Activated CD8-positive, alpha-beta memory T cell treated with anti-CD3 and anti-CD28 coated beads, Interleukin-2, amount 10 ng/mL, durations not matched to agents 7 days and 5 days (primary cell): ENCODE results near the gene COL6A2. TPM values are rescaled to one million over a fixed set of nuclear protein-coding genes. Genes with fewer than 3 reads are reported as not detected.
"Not testable (repeated sequence)": the region's sequence is repeated elsewhere in the genome, so short reads cannot be mapped to it uniquely, and the experiment has no call there.

ENCODE experiments used
- ATAC-seq: fragments of 150-1000 bp; cut with Tn5 transposase; one replicate; pipeline ENCODE4 v1.10.0; 2021; ENCODE audit warnings: moderate library complexity
- CTCF ChIA-PET: fragments of 350-600 bp; sonication (Branson Sonifier 250); formaldehyde crosslinking; loops from one replicate; lab custom pipeline; 2021; ENCODE audit warnings: antibody characterized with exemption; lab: Charles Lee
- DNase-seq: peaks from one replicate; pipeline ENCODE4 v3.0.0-alpha.2; 2020
- H3K27ac Mint-ChIP-seq: one replicate; pipeline ENCODE4 v1.8.0; 2021; ENCODE audit warnings: mild to moderate bottlenecking, mixed read lengths
- H3K27me3 Mint-ChIP-seq: one replicate; pipeline ENCODE4 v1.8.0; 2021; ENCODE audit warnings: mixed read lengths
- H3K36me3 Mint-ChIP-seq: one replicate; pipeline ENCODE4 v1.8.0; 2021; ENCODE audit warnings: mild to moderate bottlenecking, mixed read lengths
- H3K4me1 Mint-ChIP-seq: one replicate; pipeline ENCODE4 v1.8.0; 2021; ENCODE audit warnings: mixed read lengths
- H3K4me3 Mint-ChIP-seq: one replicate; pipeline ENCODE4 v1.8.0; 2021; ENCODE audit warnings: mild to moderate bottlenecking, moderate library complexity, mixed read lengths
- H3K9me3 Mint-ChIP-seq: one replicate; pipeline ENCODE4 v1.8.0; 2022; ENCODE audit warnings: low read depth, mixed read lengths
- total RNA-seq, 2 experiments: library from RNA; stranded (reverse); gene quantifications; one replicate each; pipeline ENCODE4 v1.2.3, GENCODE V29; 2021

Gene COL6A2
- total RNA-seq, 2 experiments from 2014 or later: 5.0 to 17.9 TPM

DNA sequence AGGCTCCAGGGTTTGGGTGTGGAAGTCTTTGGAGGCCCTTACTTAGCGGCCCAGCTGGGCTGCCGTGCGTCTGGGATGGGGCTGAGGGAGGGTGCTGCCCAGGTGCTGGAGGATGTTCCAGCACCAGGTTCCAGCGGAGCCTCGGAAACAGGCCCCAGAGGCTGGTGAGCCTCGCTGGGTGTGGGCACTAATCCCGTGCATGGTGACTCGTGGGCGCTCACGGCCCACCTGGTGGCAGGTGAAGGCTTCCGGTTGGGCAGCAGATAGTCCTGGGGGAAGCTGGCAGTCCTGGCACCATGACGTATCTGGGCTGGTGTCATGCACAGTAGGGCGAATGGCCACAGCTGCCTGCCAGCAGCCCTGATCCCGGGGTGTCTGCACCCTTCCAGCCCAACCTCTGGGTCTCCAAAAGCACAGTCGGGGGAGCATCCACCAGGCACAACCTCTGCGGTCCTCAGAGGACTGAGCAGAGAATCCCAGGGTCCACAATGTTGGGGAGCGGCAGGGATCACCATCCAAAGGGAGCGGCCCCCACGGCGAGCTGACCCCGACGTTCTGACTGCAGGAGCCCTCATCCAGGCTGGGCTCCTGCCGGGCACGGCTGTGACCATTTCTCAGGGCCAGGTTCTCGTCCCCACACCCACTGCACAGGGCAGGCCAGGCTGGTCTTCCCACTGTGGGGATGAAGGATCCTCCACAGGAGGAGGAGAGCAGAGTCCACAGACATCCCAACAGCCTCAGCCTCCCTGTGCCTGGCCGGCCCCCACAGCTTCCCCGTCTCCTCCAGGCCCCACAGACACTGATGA lies 32.1 kb downstream of the COL6A2 start:
- Mint-ChIP-seq H3K4me1 (no peaks in the 10 kb centered on the region), H3K27me3 (no peaks in the 10 kb centered on the region), H3K9me3 (no peaks in the 10 kb centered on the region), H3K4me3 (no peak overlapping the region), H3K27ac (no peak overlapping the region), H3K36me3 (no peaks in the 10 kb centered on the region)
- no peak for DNase-seq
- ATAC-seq: no peak
- CTCF ChIA-PET: interaction anchor here (2.1 kb wide), 1 partner anchor 13 kb away, joined by 8 read pairs; no protein-coding TSS in a partner anchor

DNA sequence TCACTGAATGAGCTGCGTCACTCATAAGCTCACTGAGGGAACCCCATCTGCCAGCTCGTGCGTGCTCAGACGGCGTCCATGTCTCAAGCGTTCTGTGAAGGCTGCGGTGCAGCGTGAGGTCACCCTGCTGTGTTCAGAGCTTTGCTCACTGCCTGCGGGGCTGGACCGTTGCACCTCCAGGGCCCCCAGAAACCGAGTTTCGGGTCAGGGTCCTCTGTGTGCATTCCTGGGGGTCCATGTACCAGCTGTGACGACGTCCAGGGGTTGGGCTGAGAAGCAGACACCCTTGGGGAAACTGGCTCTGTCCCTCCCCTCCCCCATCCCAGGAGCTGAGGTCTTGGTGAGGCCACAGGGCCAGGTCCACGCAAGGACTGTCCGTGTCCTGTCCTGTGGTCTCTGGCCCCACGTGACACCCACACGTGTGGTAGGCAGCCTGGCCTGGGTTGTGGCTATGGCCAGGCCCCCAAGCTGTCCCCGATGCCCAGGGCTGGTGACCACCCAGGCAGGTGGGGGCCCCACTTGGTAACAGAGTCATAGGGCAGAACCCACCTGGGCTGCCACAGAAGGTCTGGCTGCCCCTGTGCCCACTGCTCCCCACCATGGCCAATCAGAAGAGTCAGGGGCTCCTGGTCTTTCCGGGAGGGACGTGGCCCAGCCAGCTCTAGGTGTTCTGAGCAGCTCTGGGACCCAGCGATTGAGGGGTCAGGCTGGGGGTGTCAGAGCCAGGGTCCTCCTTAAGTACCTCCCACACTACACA lies 33.1 kb downstream of the COL6A2 start:
- Mint-ChIP-seq H3K27ac (no peak overlapping the region), H3K36me3 (no peaks in the 10 kb centered on the region), H3K4me1 (no peaks in the 10 kb centered on the region), H3K9me3 (no peaks in the 10 kb centered on the region), H3K27me3 (no peaks in the 10 kb centered on the region), H3K4me3 (no peak overlapping the region)
- DNase-seq (no peak), ATAC-seq (no peak)
- CTCF ChIA-PET: interaction anchor here (2.1 kb wide), 1 partner anchor 12 kb away, joined by 8 read pairs; no protein-coding TSS in a partner anchor

GRCh38 chr21:46131588-46131837 lies 33.6 kb downstream of the COL6A2 start:
- Mint-ChIP-seq H3K36me3 (no peaks in the 10 kb centered on the region), H3K4me3 (no peak overlapping the region), H3K4me1 (no peaks in the 10 kb centered on the region), H3K27ac (no peak overlapping the region), H3K9me3 (no peaks in the 10 kb centered on the region), H3K27me3 (no peaks in the 10 kb centered on the region)
- ATAC-seq (no peak), DNase-seq (no peak)
- CTCF ChIA-PET: interaction anchor here (2.1 kb wide), 1 partner anchor 12 kb away, joined by 8 read pairs; no protein-coding TSS in a partner anchor

GRCh38 chr21:46131838-46132651 lies 34.1 kb downstream of the COL6A2 start:
- no peaks in the 10 kb centered on the region for H3K27me3 Mint-ChIP-seq
- H3K4me1 Mint-ChIP-seq: no peaks in the 10 kb centered on the region
- DNase-seq (no peak), ATAC-seq (no peak)
- H3K9me3 Mint-ChIP-seq: no peaks in the 10 kb centered on the region
- H3K27ac Mint-ChIP-seq: no peak overlapping the region
- H3K36me3 Mint-ChIP-seq: no peaks in the 10 kb centered on the region
- H3K4me3 Mint-ChIP-seq: no peak overlapping the region
- CTCF ChIA-PET: interaction anchor here (2.1 kb wide), 1 partner anchor 11 kb away, joined by 8 read pairs; no protein-coding TSS in a partner anchor

DNA sequence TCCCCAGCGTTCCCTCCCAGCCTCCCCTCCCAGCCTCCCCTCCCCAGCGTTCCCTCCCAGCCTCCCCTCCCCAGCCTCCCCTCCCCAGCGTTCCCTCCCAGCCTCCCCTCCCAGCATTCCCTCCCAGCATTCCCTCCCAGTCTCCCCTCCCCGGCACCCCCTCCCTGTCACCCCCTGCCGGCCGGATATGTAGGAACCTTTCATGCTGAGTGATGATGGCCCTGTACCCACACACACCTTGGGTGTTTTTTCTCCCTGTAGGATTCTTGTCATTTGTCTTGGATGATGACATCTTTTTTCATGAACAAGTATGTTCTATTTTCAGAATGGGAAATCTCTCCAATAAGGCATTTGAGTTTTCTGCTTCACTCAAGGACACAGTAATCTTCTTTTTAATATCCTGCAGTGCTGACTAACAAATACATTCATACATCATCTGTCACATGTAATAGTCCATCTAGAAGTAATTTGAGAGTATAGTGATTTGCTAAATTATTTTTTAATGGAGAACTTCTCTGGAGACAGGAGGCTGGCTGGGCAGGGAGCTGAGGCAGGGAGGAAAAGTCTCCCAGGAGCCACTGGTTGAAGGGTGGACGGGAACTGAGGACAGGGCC lies 38.0 kb downstream of the COL6A2 start:
- Mint-ChIP-seq H3K36me3 (no peaks in the 10 kb centered on the region), H3K4me3 (no peak overlapping the region), H3K9me3 (no peaks in the 10 kb centered on the region), H3K27me3 (no peaks in the 10 kb centered on the region), H3K27ac (no peak overlapping the region), H3K4me1 (no peaks in the 10 kb centered on the region)
- DNase-seq: no peak
- CTCF ChIA-PET: no interaction called here
- no peak for ATAC-seq

- no peaks in the 10 kb centered on the region for H3K27me3 Mint-ChIP-seq
- no peaks in the 10 kb centered on the region for H3K36me3 Mint-ChIP-seq
- no peak overlapping the region for H3K4me3 Mint-ChIP-seq
- CTCF ChIA-PET: no interaction called here
- no peak for ATAC-seq
- H3K27ac Mint-ChIP-seq: no peak overlapping the region
- H3K4me1 Mint-ChIP-seq: no peaks in the 10 kb centered on the region
- no peak for DNase-seq
- no peaks in the 10 kb centered on the region for H3K9me3 Mint-ChIP-seq
These were observed 38.9 kb downstream of the COL6A2 start for GRCh38 chr21:46136739-46137349.

GRCh38 chr21:46137908-46138307 lies 40.0 kb downstream of the COL6A2 start:
- Mint-ChIP-seq H3K4me3 (no peak overlapping the region), H3K27ac (no peak overlapping the region), H3K9me3 (no peaks in the 10 kb centered on the region), H3K4me1 (peaks cover 2% of the 10 kb centered on the region), H3K27me3 (no peaks in the 10 kb centered on the region), H3K36me3 (no peaks in the 10 kb centered on the region)
- ATAC-seq: no peak
- DNase-seq: no peak
- CTCF ChIA-PET: no interaction called here

DNA sequence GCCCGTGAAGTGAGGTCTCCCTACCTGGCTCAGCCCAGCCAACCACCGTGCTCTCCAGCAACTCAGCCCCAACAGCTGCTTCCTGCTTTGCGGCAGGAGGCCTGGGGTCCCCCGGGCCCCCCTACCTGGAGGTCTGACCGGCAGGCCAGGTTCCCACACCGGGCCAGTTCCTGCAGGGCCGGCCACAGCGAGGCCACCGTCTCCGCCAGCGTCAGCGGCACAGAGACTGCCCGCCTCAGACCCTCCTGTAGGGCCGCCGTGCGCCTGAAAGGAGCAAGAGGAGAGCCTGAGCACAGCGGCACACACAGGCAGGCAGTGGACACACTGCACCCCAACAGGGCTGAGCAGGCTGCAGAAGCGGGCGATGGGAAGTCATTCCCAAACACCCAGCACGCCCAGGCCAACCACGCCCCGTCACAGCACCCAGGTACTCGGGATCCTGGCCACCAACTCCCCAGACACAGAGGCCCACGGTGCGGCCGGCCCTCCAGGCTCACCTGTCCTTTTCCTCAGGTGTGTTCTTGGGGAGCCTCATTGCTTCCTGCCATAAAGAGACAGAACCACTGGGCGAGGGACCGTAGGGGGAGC lies 40.6 kb downstream of the COL6A2 start:
- Mint-ChIP-seq H3K9me3 (no peaks in the 10 kb centered on the region), H3K27me3 (no peaks in the 10 kb centered on the region), H3K4me3 (no peak overlapping the region), H3K27ac (no peak overlapping the region), H3K36me3 (no peaks in the 10 kb centered on the region), H3K4me1 (peaks cover 3% of the 10 kb centered on the region)
- DNase-seq: no peak
- no peak for ATAC-seq
- CTCF ChIA-PET: no interaction called here

- no peak for DNase-seq
- no peaks in the 10 kb centered on the region for H3K9me3 Mint-ChIP-seq
- H3K4me3 Mint-ChIP-seq: no peak overlapping the region
- H3K36me3 Mint-ChIP-seq: no peaks in the 10 kb centered on the region
- H3K27me3 Mint-ChIP-seq: no peaks in the 10 kb centered on the region
- peaks cover 9% of the 10 kb centered on the region for H3K4me1 Mint-ChIP-seq
- CTCF ChIA-PET: no interaction called here
- no peak for ATAC-seq
- H3K27ac Mint-ChIP-seq: no peak overlapping the region
These were observed 41.8 kb downstream of the COL6A2 start for GRCh38 chr21:46139686-46140085.

- H3K4me3 Mint-ChIP-seq, H3K27ac Mint-ChIP-seq, DNase-seq, H3K36me3 Mint-ChIP-seq, ATAC-seq, H3K9me3 Mint-ChIP-seq, H3K27me3 Mint-ChIP-seq, CTCF ChIA-PET: not testable (repeated sequence)
- H3K4me1 Mint-ChIP-seq: peaks cover 11% of the 10 kb centered on the region
These were observed 42.6 kb downstream of the COL6A2 start for GRCh38 chr21:46140352-46141003.

DNA sequence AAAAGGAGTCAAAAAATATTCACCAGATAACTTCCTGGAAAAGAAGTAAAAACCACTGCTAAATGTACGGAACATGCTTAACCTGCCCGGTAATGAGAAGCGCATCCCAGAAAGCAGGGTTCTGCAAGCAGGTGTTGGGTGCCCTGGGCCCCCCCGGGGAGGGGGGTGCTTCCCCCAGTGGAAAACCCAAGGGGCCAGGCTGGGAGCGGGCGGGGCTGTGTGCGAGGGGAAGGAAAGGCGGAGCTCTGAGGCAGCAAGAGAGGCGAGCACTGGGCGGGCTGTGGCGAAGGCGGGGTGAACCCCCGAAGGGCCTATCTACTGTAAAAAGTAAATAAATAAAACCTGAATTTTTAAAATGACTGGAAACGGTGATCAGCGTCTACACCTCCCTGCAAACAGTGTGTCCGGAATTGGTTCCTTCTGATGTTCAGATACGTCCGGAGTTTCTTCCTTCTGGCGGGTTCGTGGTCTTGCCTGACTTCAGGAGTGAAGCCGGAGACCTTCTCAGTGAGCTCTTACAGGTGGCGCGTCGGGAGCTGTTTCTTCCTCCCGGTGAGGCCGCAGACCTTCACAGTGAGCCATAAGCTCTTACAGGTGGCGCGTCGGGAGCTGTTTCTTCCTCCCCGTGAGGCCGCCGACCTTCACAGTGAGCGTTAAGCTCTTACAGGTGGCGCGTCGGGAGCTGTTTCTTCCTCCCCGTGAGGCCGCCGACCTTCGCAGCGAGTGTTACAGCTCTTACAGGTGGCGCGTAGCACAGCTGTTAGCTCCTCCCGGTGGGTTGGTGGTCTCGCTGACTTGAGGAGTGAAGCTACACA lies 44.1 kb downstream of the COL6A2 start:
- H3K9me3 Mint-ChIP-seq: no peaks in the 10 kb centered on the region
- ATAC-seq (no peak), DNase-seq (no peak)
- H3K36me3 Mint-ChIP-seq: no peaks in the 10 kb centered on the region
- H3K4me3 Mint-ChIP-seq: no peak overlapping the region
- H3K4me1 Mint-ChIP-seq: peaks cover 11% of the 10 kb centered on the region
- CTCF ChIA-PET: interaction anchor here (0.7 to 2.2 kb wide), 3 partner anchors 11 to 111 kb away, joined by 3 to 14 read pairs (median 12); no protein-coding TSS in a partner anchor
- no peak overlapping the region for H3K27ac Mint-ChIP-seq
- no peaks in the 10 kb centered on the region for H3K27me3 Mint-ChIP-seq
